Lung (tissue), 12 donors: ENCODE data around the gene C10orf105. TPM values are rescaled to one million over a fixed set of nuclear protein-coding genes. Genes with fewer than 3 reads are reported as not detected.

ENCODE experiments used
- ATAC-seq: fragments of 200-7000 bp; cut with Tn5 transposase; one replicate; pipeline ENCODE4 v1.9.1; 2020; ENCODE audit warnings: moderate number of reproducible peaks; ENCODE audit not compliant: insufficient read depth, low FRiP score
- DNase-seq, 3 donors: peaks; one replicate each; pipeline ENCODE4 v3.0.0-alpha.2; 2013 to 2017
- H3K27ac ChIP-seq, 2 donors: one replicate each; pipeline ENCODE4 v1.5.1; 2013; ENCODE audit warnings: mild to moderate bottlenecking in 2 of 2, moderate library complexity in 2 of 2, control low read depth in 1 of 2, inconsistent platforms in 1 of 2, low read depth in 1 of 2, low read length in 1 of 2
- H3K27me3 ChIP-seq, 3 donors: one replicate each; pipeline ENCODE4 v1.5.1; 2013; ENCODE audit warnings: low read length in 2 of 3; ENCODE audit not compliant: control insufficient read depth in 3 of 3, insufficient read depth in 3 of 3
- H3K36me3 ChIP-seq, 4 donors: one replicate each; pipeline ENCODE4 v1.5.1; 2013; ENCODE audit warnings: low read length in 4 of 4, mild to moderate bottlenecking in 1 of 4, moderate library complexity in 1 of 4; ENCODE audit not compliant: control insufficient read depth in 4 of 4, insufficient read depth in 4 of 4
- H3K4me1 ChIP-seq, 5 donors: one replicate each; pipeline ENCODE4 v1.5.1; 2013; ENCODE audit warnings: low read length in 5 of 5, mild to moderate bottlenecking in 2 of 5, moderate library complexity in 1 of 5; ENCODE audit not compliant: control insufficient read depth in 5 of 5, insufficient read depth in 5 of 5
- H3K4me3 ChIP-seq: one replicate; pipeline ENCODE4 v1.5.1; 2013; ENCODE audit warnings: mild to moderate bottlenecking, control low read depth, moderate library complexity
- H3K9ac ChIP-seq, 2 donors: one replicate each; pipeline ENCODE4 v1.5.1; 2013; ENCODE audit warnings: low read length in 2 of 2, control low read depth in 1 of 2; ENCODE audit not compliant: insufficient read depth in 1 of 2
- H3K9me3 ChIP-seq, 4 donors: one replicate each; pipeline ENCODE4 v1.5.1; 2013; ENCODE audit warnings: low read length in 3 of 4, mild to moderate bottlenecking in 1 of 4, moderate library complexity in 1 of 4; ENCODE audit not compliant: control insufficient read depth in 4 of 4, insufficient read depth in 3 of 4
- WGBS, 2 donors: extraction: QIAGEN DNeasy Blood & Tissue Kit; methylation state at CpG; one replicate each; pipeline ENCODE4 v1.1.7; 2013; 5-methylcytosine and 5-hydroxymethylcytosine counted together
- polyA plus RNA-seq, 2 donors: library from polyadenylated mRNA; stranded (reverse); fragments of 200-250 nt; gene quantifications; one replicate each; pipeline ENCODE4 v1.2.1, GENCODE V29; 2013
- total RNA-seq, 2 donors: library from RNA; depleted of rRNA in 1 of 2; stranded (reverse); fragments of >200 nt in 1 of 2; gene quantifications; one replicate each; pipeline ENCODE4 v1.2.1, GENCODE V29; 2014 to 2021
- TF ChIP-seq, protein P1 (sequence below): IDR thresholded peaks from 2 replicates; pipeline ENCODE4 v1.5.1; 2012; ENCODE audit warnings: mild to moderate bottlenecking; ENCODE audit errors: control extremely low read depth, extremely low read depth
- donor health status: control.
- donor health status: control.
- donor health status: Bipolar disorder and iron deficiency.
- donor health status: healthy.
- donor health status: DM: yes; HTN: yes; CAD: no.

The C10orf105 gene
- total and polyA plus RNA-seq, 4 donors: 0.14 to 0.58 (median 0.27) TPM

DNA sequence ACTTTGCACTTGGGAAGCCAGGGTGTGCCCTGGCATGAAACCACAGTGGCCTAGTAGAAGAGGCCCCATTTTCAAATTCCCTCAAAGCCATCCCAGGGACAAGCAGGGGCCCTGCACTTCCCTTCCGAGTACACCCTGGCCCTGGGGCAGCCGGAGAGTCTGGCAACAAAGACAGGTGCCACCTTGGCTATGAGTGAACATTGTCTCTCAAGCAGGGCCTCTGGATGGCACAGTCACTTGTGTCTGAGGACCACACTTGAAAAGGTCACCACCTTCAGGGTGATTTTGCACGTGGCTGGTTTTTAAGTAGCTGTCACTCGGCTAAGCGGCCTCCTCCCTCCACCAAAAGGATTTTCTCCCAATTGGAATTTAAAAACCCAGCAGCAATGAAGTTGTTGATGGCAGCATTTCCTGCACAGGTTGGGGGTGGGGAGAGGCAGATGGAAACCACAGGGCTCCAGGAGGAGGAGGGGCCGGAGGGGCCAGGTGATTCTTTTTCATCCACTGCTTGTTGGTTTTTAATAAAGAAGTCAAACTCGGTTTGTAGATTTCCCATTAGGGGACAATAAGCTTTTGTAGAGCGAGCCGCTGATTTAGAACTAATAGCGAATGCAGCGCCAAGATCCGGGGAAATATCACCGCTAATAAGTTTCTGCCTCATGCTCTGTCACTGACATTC lies 33.9 kb downstream of the C10orf105 start:
- DNase-seq (peak in 1 of 3 donors; percentile 25), ATAC-seq (no peak)
- H3K9ac ChIP-seq: no peak overlapping the region
- WGBS, 2 donors: 89 to 90% methylated on average over 13 of the region's 13 CpGs
- TF ChIP-seq, protein P1, sequence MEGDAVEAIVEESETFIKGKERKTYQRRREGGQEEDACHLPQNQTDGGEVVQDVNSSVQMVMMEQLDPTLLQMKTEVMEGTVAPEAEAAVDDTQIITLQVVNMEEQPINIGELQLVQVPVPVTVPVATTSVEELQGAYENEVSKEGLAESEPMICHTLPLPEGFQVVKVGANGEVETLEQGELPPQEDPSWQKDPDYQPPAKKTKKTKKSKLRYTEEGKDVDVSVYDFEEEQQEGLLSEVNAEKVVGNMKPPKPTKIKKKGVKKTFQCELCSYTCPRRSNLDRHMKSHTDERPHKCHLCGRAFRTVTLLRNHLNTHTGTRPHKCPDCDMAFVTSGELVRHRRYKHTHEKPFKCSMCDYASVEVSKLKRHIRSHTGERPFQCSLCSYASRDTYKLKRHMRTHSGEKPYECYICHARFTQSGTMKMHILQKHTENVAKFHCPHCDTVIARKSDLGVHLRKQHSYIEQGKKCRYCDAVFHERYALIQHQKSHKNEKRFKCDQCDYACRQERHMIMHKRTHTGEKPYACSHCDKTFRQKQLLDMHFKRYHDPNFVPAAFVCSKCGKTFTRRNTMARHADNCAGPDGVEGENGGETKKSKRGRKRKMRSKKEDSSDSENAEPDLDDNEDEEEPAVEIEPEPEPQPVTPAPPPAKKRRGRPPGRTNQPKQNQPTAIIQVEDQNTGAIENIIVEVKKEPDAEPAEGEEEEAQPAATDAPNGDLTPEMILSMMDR: no peak
- H3K4me3 ChIP-seq: no peak overlapping the region
- no peak overlapping the region for H3K27ac ChIP-seq
- no peaks in the 10 kb centered on the region for H3K36me3 ChIP-seq
- no peaks in the 10 kb centered on the region for H3K9me3 ChIP-seq
- no peaks in the 10 kb centered on the region for H3K27me3 ChIP-seq
- peaks cover 0 to 7% (median 5%) of the 10 kb centered on the region in 5 donors for H3K4me1 ChIP-seq

GRCh38 chr10:71684356-71685173 lies 35.0 kb downstream of the C10orf105 start:
- no peaks in the 10 kb centered on the region for H3K36me3 ChIP-seq
- TF ChIP-seq, protein P1: no peak
- no peak overlapping the region for H3K27ac ChIP-seq
- H3K4me3 ChIP-seq: no peak overlapping the region
- peaks cover 0 to 12% (median 5%) of the 10 kb centered on the region in 5 donors for H3K4me1 ChIP-seq
- no peaks in the 10 kb centered on the region for H3K27me3 ChIP-seq
- H3K9me3 ChIP-seq: no peaks in the 10 kb centered on the region
- ATAC-seq (no peak), DNase-seq (no peak)
- no peak overlapping the region for H3K9ac ChIP-seq
- 82 to 88% methylated on average over 7 of the region's 7 CpGs for WGBS, 2 donors

- Histone ChIP-seq H3K27me3 (no peaks in the 10 kb centered on the region), H3K27ac (peak overlapping the region in 1 of 2 donors; percentile 0), H3K36me3 (no peaks in the 10 kb centered on the region), H3K4me1 (peaks cover 0 to 16% (median 5%) of the 10 kb centered on the region in 5 donors), H3K4me3 (no peak overlapping the region), H3K9me3 (no peaks in the 10 kb centered on the region), H3K9ac (no peak overlapping the region)
- ATAC-seq (no peak), DNase-seq (peak in 1 of 3 donors; percentile 27)
- 69 to 80% methylated on average over 7 of the region's 7 CpGs for WGBS, 2 donors
- TF ChIP-seq, protein P1: no peak
These were observed 36.3 kb downstream of the C10orf105 start for GRCh38 chr10:71683301-71683700.
